Karpas-422 (cell line): Measurements from ENCODE around the gene PAX2. TPM values are rescaled to one million over a fixed set of nuclear protein-coding genes. Genes with fewer than 3 reads are reported as not detected.

Experiments used
- DNase-seq: peaks from one replicate; pipeline ENCODE4 v3.0.0-alpha.2; 2015
- H2AFZ ChIP-seq: fragments of 200-600 bp; sonication (generic); 2 replicates; pipeline ENCODE4 v1.6.1; 2014; ENCODE audit warnings: antibody characterized with exemption, low read length, mixed read lengths
- H3K27ac ChIP-seq: fragments of 200-600 bp; sonication (generic); 2 replicates; pipeline ENCODE4 v1.5.1; 2014; ENCODE audit warnings: mild to moderate bottlenecking, low read length, moderate library complexity
- H3K27me3 ChIP-seq: fragments of 200-600 bp; sonication (generic); 2 replicates; pipeline ENCODE4 v1.6.1; 2014; ENCODE audit warnings: low read length, mixed read lengths
- H3K36me3 ChIP-seq: fragments of 200-600 bp; sonication (generic); 2 replicates; pipeline ENCODE4 v1.6.1; 2014; ENCODE audit warnings: low read length, mixed read lengths; ENCODE audit not compliant: insufficient read depth
- H3K4me1 ChIP-seq: fragments of 200-600 bp; sonication (generic); 2 replicates; pipeline ENCODE4 v1.6.1; 2014; ENCODE audit warnings: mild to moderate bottlenecking, low read length, mixed read lengths
- H3K4me2 ChIP-seq: fragments of 200-600 bp; sonication (generic); 2 replicates; pipeline ENCODE4 v1.6.1; 2014; ENCODE audit warnings: low read length, low read depth, mild to moderate bottlenecking; ENCODE audit not compliant: poor library complexity, severe bottlenecking
- H3K4me3 ChIP-seq: fragments of 200-600 bp; sonication (generic); 2 replicates; pipeline ENCODE4 v1.5.1; 2014; ENCODE audit warnings: mild to moderate bottlenecking, antibody characterized with exemption, low read length, mixed read lengths
- H3K79me2 ChIP-seq: fragments of 200-600 bp; sonication (generic); 2 replicates; pipeline ENCODE4 v1.6.1; 2014; ENCODE audit warnings: mild to moderate bottlenecking, low read length, mixed read lengths
- H3K9ac ChIP-seq: fragments of 200-600 bp; sonication (generic); 2 replicates; pipeline ENCODE4 v1.6.0; 2014; ENCODE audit warnings: low read length
- H3K9me2 ChIP-seq: fragments of 200-600 bp; sonication (generic), shearing (Covaris generic); replicated peaks from 2 replicates; pipeline ENCODE4 v1.6.0; 2014; ENCODE audit warnings: mild to moderate bottlenecking, low read length, moderate library complexity; ENCODE audit not compliant: insufficient read depth
- H3K9me3 ChIP-seq: fragments of 300-700, 200-600 bp; sonication (generic); 2 replicates; pipeline ENCODE4 v1.6.1; 2014; ENCODE audit warnings: low read length, mixed read lengths
- H4K20me1 ChIP-seq: fragments of 200-600 bp; sonication (generic); 2 replicates; pipeline ENCODE4 v1.6.1; 2014; ENCODE audit warnings: mild to moderate bottlenecking, antibody characterized with exemption, low read length, low read depth; ENCODE audit not compliant: insufficient read depth
- total RNA-seq: library from RNA; depleted of rRNA; stranded (reverse); fragments of >200 nt; shearing (Covaris generic); gene quantifications from 2 replicates; pipeline ENCODE4 v1.2.3, GENCODE V29; 2014; ENCODE audit warnings: low replicate concordance

Gene PAX2
- total RNA-seq, 1 experiment from 2014 or later = not detected

DNA sequence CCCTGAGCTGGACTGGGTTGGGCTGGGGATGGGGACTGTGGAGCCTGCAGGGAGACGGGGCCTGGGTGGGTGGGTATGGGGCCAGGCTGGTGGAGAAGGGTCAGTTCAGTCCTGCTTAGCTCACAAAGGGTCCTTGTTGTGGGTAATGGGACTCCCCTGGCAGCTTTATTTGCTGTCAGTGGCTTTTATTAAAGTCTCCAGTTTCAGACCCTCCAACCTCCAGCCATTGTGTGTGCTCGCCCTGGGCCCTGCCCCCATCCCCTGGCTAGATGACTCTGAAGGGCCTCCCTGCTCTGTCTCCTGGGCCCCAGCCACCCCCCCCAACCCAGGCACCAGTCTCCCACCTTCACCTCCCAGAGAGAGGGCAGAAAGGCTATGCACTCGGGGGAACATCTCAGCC, 123.0 kb downstream of the PAX2 start:
- H2AFZ ChIP-seq = no peak overlapping the region
- no peak overlapping the region for H3K4me2 ChIP-seq
- no peak for DNase-seq
- no peak overlapping the region for H3K4me3 ChIP-seq
- H3K9me3 ChIP-seq = no peaks in the 10 kb centered on the region
- no peak overlapping the region for H3K9ac ChIP-seq
- H3K36me3 ChIP-seq = no peaks in the 10 kb centered on the region
- H3K79me2 ChIP-seq = no peaks in the 10 kb centered on the region
- H4K20me1 ChIP-seq = no peaks in the 10 kb centered on the region
- H3K4me1 ChIP-seq = no peaks in the 10 kb centered on the region
- no peaks in the 10 kb centered on the region for H3K27me3 ChIP-seq
- H3K9me2 ChIP-seq = no peaks in the 10 kb centered on the region
- H3K27ac ChIP-seq = no peak overlapping the region

DNA sequence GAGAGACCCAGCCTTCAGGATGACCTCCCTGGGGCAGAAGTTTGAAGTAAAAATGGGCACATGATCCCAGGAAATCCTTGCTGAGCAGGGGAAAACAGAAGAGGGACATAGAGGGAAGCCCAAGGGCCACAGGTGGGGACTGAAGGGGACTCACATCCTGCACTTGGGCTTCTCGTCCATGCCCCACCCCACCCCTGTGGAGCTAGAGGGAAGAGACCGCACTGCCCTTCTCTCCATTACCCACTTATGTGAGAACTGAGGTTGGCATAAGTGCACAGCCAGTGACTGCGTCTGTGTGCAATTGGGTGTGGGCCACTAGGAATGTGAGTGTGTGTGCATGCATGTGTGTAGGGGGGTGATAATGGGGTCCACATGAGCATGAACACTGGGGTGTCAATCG, 124.0 kb downstream of the PAX2 start:
- H3K79me2 ChIP-seq = no peaks in the 10 kb centered on the region
- no peaks in the 10 kb centered on the region for H3K4me1 ChIP-seq
- H3K36me3 ChIP-seq = no peaks in the 10 kb centered on the region
- no peak overlapping the region for H3K4me2 ChIP-seq
- H3K4me3 ChIP-seq = no peak overlapping the region
- no peak for DNase-seq
- no peak overlapping the region for H3K27ac ChIP-seq
- no peaks in the 10 kb centered on the region for H3K9me3 ChIP-seq
- H4K20me1 ChIP-seq = no peaks in the 10 kb centered on the region
- H3K9me2 ChIP-seq = no peaks in the 10 kb centered on the region
- H3K9ac ChIP-seq = no peak overlapping the region
- H3K27me3 ChIP-seq = no peaks in the 10 kb centered on the region
- H2AFZ ChIP-seq = no peak overlapping the region

DNA sequence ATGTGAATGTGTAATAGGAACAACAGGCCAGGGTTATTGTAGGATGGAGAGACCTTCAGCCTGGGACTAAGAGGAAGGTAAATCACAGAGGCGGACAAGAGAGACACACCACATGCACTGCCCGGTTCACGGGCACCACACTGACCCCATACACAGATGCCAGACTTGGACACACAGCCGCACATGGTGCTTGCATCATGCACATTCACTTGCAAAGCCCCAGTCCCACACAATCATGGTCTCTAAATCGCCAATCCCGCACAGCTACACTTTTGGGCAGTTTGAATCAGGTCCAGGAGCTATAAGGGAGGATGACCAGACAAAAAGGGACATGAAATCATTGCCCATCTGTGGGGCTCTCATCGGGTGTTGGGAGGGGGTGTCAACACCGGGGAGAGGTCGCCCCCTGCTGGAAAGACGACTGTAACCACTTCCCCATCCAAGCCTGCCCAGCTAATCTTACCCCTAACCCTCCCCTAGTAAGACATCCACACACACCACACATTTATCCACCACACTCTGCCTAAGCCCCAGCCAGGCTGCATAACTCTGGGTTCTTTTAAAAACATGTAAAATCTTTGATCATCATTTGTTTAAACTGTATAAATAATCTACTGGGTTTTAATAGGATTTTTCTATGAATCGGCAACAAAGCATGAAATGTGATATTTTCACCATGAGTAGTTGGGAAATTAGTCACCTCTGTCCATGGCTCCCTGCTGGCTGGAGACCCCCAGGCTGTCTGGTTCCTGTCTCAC, 126.8 kb downstream of the PAX2 start:
- no peak overlapping the region for H3K4me3 ChIP-seq
- peak; percentile 83 for DNase-seq
- no peaks in the 10 kb centered on the region for H3K36me3 ChIP-seq
- H3K27me3 ChIP-seq = no peaks in the 10 kb centered on the region
- no peak overlapping the region for H3K4me2 ChIP-seq
- H3K9me3 ChIP-seq = no peaks in the 10 kb centered on the region
- H3K9ac ChIP-seq = no peak overlapping the region
- no peaks in the 10 kb centered on the region for H3K79me2 ChIP-seq
- no peak overlapping the region for H2AFZ ChIP-seq
- H3K4me1 ChIP-seq = no peaks in the 10 kb centered on the region
- H4K20me1 ChIP-seq = no peaks in the 10 kb centered on the region
- H3K9me2 ChIP-seq = no peaks in the 10 kb centered on the region
- H3K27ac ChIP-seq = no peak overlapping the region

DNA sequence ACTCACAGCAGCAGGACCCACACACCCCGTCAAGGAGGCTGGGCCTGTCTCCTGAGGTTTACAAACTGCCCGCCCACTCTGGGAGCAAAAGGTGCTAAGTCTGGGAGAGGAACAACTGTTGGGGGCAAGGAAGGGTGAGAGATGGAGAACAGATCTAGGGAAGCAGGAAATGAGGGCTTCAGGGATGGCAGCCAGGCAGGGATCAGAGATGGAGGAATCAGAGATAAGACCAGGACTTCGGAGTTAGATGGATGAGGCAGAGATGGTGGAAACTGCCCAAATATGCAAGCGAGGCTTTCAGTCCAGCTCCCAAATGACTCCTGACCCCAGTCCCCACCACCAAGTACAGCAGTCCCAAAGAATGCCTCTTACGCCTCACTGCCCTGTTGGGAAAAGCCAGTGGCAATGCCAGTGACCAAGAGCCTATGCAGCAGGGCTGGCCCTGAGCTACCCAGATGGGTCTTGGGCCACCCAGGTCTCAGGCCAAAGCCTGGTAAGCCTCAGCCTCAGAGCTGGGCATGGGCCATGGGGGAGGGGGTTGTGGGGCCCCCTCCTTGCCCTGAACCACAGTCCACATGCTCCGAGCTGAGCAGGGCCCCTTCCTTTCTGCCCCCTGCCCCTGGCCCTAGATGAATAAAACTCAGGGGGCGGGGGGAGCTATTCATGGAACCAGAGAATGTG, 127.9 kb downstream of the PAX2 start:
- Histone ChIP-seq H3K4me2 (no peak overlapping the region), H2AFZ (no peak overlapping the region), H3K36me3 (no peaks in the 10 kb centered on the region), H3K27ac (no peak overlapping the region), H4K20me1 (no peaks in the 10 kb centered on the region), H3K79me2 (no peaks in the 10 kb centered on the region), H3K27me3 (no peaks in the 10 kb centered on the region), H3K9ac (no peak overlapping the region), H3K4me3 (no peak overlapping the region), H3K9me3 (no peaks in the 10 kb centered on the region), H3K9me2 (no peaks in the 10 kb centered on the region), H3K4me1 (peaks cover 3% of the 10 kb centered on the region)
- no peak for DNase-seq

DNA sequence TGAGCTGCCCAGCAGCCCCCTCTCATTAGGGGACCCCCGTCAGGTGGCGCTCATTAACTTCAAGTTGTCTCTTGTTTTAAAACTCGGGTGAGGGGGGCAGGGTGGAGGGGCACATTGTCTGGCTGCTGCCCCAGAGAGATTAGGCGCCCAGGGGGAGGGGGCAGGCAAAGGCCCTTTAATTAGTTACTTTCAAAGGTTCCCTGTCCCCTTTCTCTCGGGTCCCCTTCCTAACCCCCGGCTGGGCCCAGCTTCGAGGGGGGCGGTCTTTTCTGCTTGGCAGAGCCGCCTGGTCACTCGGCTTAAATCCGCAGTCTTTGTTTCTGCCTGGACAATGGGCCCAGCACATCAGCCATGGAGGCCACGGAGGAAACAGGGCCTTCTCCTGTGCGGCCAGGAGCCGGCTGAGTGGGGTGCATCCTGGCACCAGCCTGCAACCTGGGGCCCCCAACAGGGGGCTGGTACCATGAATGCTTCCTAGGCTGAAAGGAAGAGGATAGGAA, 128.5 kb downstream of the PAX2 start:
- no peaks in the 10 kb centered on the region for H3K36me3 ChIP-seq
- no peak for DNase-seq
- no peak overlapping the region for H3K9ac ChIP-seq
- no peak overlapping the region for H2AFZ ChIP-seq
- no peaks in the 10 kb centered on the region for H3K9me3 ChIP-seq
- H3K27me3 ChIP-seq = no peaks in the 10 kb centered on the region
- no peak overlapping the region for H3K27ac ChIP-seq
- no peaks in the 10 kb centered on the region for H3K9me2 ChIP-seq
- H4K20me1 ChIP-seq = no peaks in the 10 kb centered on the region
- no peak overlapping the region for H3K4me3 ChIP-seq
- no peaks in the 10 kb centered on the region for H3K79me2 ChIP-seq
- peaks cover 4% of the 10 kb centered on the region for H3K4me1 ChIP-seq
- H3K4me2 ChIP-seq = no peak overlapping the region

DNA sequence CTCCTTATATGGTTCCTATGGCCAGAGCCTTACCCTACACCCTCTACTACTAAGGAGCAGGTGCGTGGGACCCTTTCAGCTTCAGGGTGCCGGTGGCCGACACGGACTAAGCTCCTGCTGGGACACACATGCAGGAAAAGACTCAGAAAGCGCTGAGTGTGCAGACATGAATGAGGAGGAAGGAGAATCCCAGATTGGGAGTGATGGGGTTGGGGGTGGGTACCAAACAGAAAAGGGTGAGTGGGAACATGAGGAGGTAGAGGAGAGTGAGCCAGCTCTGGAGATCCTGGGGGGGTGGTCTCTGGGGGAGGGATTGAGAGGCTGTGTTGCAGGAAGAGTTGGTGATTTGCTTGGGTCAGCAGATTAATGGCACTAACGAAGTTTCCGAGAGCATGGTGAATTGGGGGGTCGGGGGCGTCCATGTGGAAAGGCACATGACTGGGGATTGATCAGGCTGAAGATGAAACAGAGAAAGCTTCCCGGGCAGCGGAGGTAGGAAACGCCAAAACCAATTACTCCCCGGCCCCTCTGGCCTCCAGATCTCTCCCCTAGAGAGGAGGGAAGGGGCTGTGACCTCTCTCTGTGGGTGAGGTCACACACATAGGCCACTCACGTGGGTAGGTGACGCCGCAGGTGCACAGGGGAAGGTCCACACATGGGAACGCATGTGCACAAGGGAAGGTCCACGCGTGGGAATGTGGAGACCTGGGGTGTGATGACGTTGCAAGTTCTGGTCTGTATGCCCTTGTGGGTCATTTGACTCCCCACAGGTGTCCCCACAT, 129.5 kb downstream of the PAX2 start:
- H3K27ac ChIP-seq = no peak overlapping the region
- no peaks in the 10 kb centered on the region for H3K79me2 ChIP-seq
- H3K9me3 ChIP-seq = no peaks in the 10 kb centered on the region
- H4K20me1 ChIP-seq = no peaks in the 10 kb centered on the region
- H3K9ac ChIP-seq = no peak overlapping the region
- DNase-seq = no peak
- H3K27me3 ChIP-seq = no peaks in the 10 kb centered on the region
- H3K9me2 ChIP-seq = no peaks in the 10 kb centered on the region
- no peaks in the 10 kb centered on the region for H3K36me3 ChIP-seq
- no peak overlapping the region for H3K4me3 ChIP-seq
- peaks cover 4% of the 10 kb centered on the region for H3K4me1 ChIP-seq
- no peak overlapping the region for H2AFZ ChIP-seq
- H3K4me2 ChIP-seq = no peak overlapping the region

DNA sequence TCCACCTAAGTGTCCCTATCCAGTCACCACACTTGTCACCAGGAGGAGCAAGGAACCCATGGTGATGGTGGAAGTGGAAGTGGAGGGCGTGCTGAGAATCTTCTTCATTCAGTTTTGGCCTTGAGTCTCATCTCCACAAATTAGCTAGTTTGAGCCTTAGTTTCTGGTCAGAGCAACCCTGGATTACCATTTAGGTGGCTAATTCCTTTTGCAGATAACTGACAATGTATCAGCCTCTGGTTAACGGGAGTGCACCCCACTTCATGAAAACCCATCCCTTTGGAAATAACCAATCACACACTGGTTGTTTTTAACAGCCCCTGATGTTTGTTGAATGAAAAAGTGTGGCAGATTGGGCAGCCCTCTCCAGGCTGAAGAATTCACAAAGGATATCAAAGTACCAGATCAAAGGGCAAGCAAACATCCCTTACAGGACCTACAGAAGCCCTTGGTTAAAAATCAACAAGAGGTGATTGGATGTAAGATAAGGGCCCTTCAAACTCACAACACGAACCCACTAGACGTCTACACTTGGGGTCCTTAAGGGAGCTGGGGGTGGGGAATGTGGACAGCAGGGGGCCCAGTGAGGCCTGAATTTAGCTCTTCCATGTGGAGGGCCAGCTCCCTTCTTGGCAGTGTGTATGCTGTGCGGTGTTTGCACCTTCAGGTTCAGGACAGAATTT, 130.2 kb downstream of the PAX2 start:
- no peak for DNase-seq
- Histone ChIP-seq H3K9me2 (no peaks in the 10 kb centered on the region), H3K9ac (no peak overlapping the region), H3K4me3 (no peak overlapping the region), H3K4me2 (no peak overlapping the region), H3K9me3 (no peaks in the 10 kb centered on the region), H4K20me1 (no peaks in the 10 kb centered on the region), H3K27me3 (no peaks in the 10 kb centered on the region), H3K79me2 (no peaks in the 10 kb centered on the region), H3K4me1 (peaks cover 4% of the 10 kb centered on the region), H3K36me3 (no peaks in the 10 kb centered on the region), H2AFZ (no peak overlapping the region), H3K27ac (no peak overlapping the region)
